SU-DHL-6 (cell line): ENCODE results near the gene ARFGAP1.

Experiments used
- H2AFZ ChIP-seq: fragments of 200-600 bp; sonication (generic); 2 replicates; pipeline ENCODE4 v1.6.1; 2014; ENCODE audit warnings: low read depth, mild to moderate bottlenecking, moderate library complexity, mixed read lengths, antibody characterized with exemption, low read length; ENCODE audit not compliant: severe bottlenecking
- H3F3A ChIP-seq: fragments of 200-600 bp; shearing (Covaris generic); 2 replicates; pipeline ENCODE4 v1.6.0; 2016; ENCODE audit warnings: antibody characterized with exemption, mild to moderate bottlenecking; ENCODE audit not compliant: insufficient read depth
- H3K27ac ChIP-seq: fragments of 200-600 bp; sonication (generic); 2 replicates; pipeline ENCODE4 v1.5.1; 2016; ENCODE audit warnings: low read depth, mild to moderate bottlenecking, low read length, moderate library complexity, mixed read lengths
- H3K27me3 ChIP-seq: fragments of 200-600 bp; sonication (generic), shearing (Covaris generic); 2 replicates; pipeline ENCODE4 v1.6.0; 2014; ENCODE audit warnings: mild to moderate bottlenecking, low read length
- H3K36me3 ChIP-seq: fragments of 200-600 bp; sonication (generic); 2 replicates; pipeline ENCODE4 v1.6.1; 2014; ENCODE audit warnings: mild to moderate bottlenecking, low read length, mixed read lengths
- H3K4me2 ChIP-seq: fragments of 300-600, 200-600 bp; shearing (Covaris generic), sonication (generic); 2 replicates; pipeline ENCODE4 v1.6.0; 2014; ENCODE audit warnings: low read length, low read depth, mild to moderate bottlenecking; ENCODE audit not compliant: poor library complexity, severe bottlenecking
- H3K4me3 ChIP-seq: fragments of 200-600 bp; sonication (generic); 2 replicates; pipeline ENCODE4 v1.5.1; 2014; ENCODE audit warnings: antibody characterized with exemption, low read length, mild to moderate bottlenecking, mixed read lengths; ENCODE audit not compliant: insufficient read depth, poor library complexity, severe bottlenecking
- H3K79me2 ChIP-seq: fragments of 200-600 bp; sonication (generic); 2 replicates; pipeline ENCODE4 v1.6.1; 2014; ENCODE audit warnings: mild to moderate bottlenecking, low read length, moderate library complexity; ENCODE audit not compliant: insufficient read depth
- H3K9ac ChIP-seq: fragments of 200-600 bp; sonication (generic); 2 replicates; pipeline ENCODE4 v1.7.0; 2014; ENCODE audit warnings: mild to moderate bottlenecking, low read length
- H3K9me2 ChIP-seq: fragments of 200-600 bp; sonication (generic); replicated peaks from 2 replicates; pipeline ENCODE4 v1.6.1; 2014; ENCODE audit warnings: low read length; ENCODE audit not compliant: insufficient read depth
- H3K9me3 ChIP-seq: fragments of 200-600 bp; sonication (generic); 2 replicates; pipeline ENCODE4 v1.6.1; 2014; ENCODE audit warnings: low read length, mixed read lengths; ENCODE audit not compliant: insufficient read depth
- H4K20me1 ChIP-seq: fragments of 200-600 bp; sonication (generic); 2 replicates; pipeline ENCODE4 v1.6.1; 2014; ENCODE audit warnings: low read depth, mild to moderate bottlenecking, antibody characterized with exemption, low read length, moderate library complexity, mixed read lengths
- EZH2phosphoT487 ChIP-seq: fragments of 200-600 bp; sonication (generic), shearing (Covaris generic); conservative IDR thresholded peaks from 2 replicates; pipeline ENCODE4 v1.6.1; 2018; ENCODE audit warnings: mild to moderate bottlenecking, antibody characterized with exemption, low read length, moderate library complexity, mixed read lengths
- TF ChIP-seq, protein P1 (sequence below): fragments of 200-600 bp; sonication (generic); IDR thresholded peaks from one replicate; pipeline ENCODE4 v1.5.1; 2017; ENCODE audit warnings: antibody characterized with exemption, mild to moderate bottlenecking, low read length, moderate library complexity; ENCODE audit not compliant: insufficient read depth, poor library complexity, severe bottlenecking

The ARFGAP1 gene

GRCh38 chr20:63286781-63287696, 14.4 kb downstream of the ARFGAP1 start:
- H4K20me1 ChIP-seq = no peaks in the 10 kb centered on the region
- no peaks in the 10 kb centered on the region for H3F3A ChIP-seq
- H3K79me2 ChIP-seq = no peaks in the 10 kb centered on the region
- H3K4me3 ChIP-seq = no peak overlapping the region
- H3K36me3 ChIP-seq = no peaks in the 10 kb centered on the region
- no peaks in the 10 kb centered on the region for H3K9me2 ChIP-seq
- TF ChIP-seq, protein P1, sequence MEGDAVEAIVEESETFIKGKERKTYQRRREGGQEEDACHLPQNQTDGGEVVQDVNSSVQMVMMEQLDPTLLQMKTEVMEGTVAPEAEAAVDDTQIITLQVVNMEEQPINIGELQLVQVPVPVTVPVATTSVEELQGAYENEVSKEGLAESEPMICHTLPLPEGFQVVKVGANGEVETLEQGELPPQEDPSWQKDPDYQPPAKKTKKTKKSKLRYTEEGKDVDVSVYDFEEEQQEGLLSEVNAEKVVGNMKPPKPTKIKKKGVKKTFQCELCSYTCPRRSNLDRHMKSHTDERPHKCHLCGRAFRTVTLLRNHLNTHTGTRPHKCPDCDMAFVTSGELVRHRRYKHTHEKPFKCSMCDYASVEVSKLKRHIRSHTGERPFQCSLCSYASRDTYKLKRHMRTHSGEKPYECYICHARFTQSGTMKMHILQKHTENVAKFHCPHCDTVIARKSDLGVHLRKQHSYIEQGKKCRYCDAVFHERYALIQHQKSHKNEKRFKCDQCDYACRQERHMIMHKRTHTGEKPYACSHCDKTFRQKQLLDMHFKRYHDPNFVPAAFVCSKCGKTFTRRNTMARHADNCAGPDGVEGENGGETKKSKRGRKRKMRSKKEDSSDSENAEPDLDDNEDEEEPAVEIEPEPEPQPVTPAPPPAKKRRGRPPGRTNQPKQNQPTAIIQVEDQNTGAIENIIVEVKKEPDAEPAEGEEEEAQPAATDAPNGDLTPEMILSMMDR = no peak
- TF ChIP-seq EZH2phosphoT487 = no peak
- no peak overlapping the region for H3K4me2 ChIP-seq
- no peaks in the 10 kb centered on the region for H3K9me3 ChIP-seq
- no peak overlapping the region for H3K27ac ChIP-seq
- H3K27me3 ChIP-seq = no peaks in the 10 kb centered on the region
- no peak overlapping the region for H3K9ac ChIP-seq
- no peak overlapping the region for H2AFZ ChIP-seq

GRCh38 chr20:63287697-63288580, 15.3 kb downstream of the ARFGAP1 start:
- H3K27ac ChIP-seq = no peak overlapping the region
- no peak overlapping the region for H3K4me3 ChIP-seq
- no peak overlapping the region for H2AFZ ChIP-seq
- no peaks in the 10 kb centered on the region for H3K27me3 ChIP-seq
- H3K4me2 ChIP-seq = no peak overlapping the region
- no peaks in the 10 kb centered on the region for H3K36me3 ChIP-seq
- H3F3A ChIP-seq = no peaks in the 10 kb centered on the region
- no peaks in the 10 kb centered on the region for H3K79me2 ChIP-seq
- H3K9me3 ChIP-seq = no peaks in the 10 kb centered on the region
- no peaks in the 10 kb centered on the region for H4K20me1 ChIP-seq
- TF ChIP-seq EZH2phosphoT487 = no peak
- TF ChIP-seq, protein P1 = no peak
- no peak overlapping the region for H3K9ac ChIP-seq
- H3K9me2 ChIP-seq = no peaks in the 10 kb centered on the region

GRCh38 chr20:63288581-63289251, 16.1 kb downstream of the ARFGAP1 start:
- Histone ChIP-seq H3K9ac (no peak overlapping the region), H3F3A (no peaks in the 10 kb centered on the region), H3K9me2 (no peaks in the 10 kb centered on the region), H3K36me3 (no peaks in the 10 kb centered on the region), H3K4me2 (no peak overlapping the region), H3K27ac (no peak overlapping the region), H2AFZ (no peak overlapping the region), H3K79me2 (no peaks in the 10 kb centered on the region), H3K9me3 (no peaks in the 10 kb centered on the region), H3K4me3 (no peak overlapping the region), H4K20me1 (no peaks in the 10 kb centered on the region), H3K27me3 (no peaks in the 10 kb centered on the region)
- TF ChIP-seq EZH2phosphoT487 = no peak
- TF ChIP-seq, protein P1 = no peak
